GM18498 (cell line): ENCODE measurements around the gene BTBD2.

Source experiments
- ATAC-seq: cut with Tn5 transposase; IDR thresholded peaks from one replicate; pipeline ENCODE4 v1.9.1; 2021; ENCODE audit warnings: mild to moderate bottlenecking, moderate library complexity; ENCODE audit not compliant: unreplicated experiment

The BTBD2 gene

GRCh38 chr19:1987197-1988187 lies 28.0 kb downstream of the BTBD2 start:
- ATAC-seq = no peak

- ATAC-seq = no peak
Observed at GRCh38 chr19:1986357-1987162, 29.0 kb downstream of the BTBD2 start.

- no peak for ATAC-seq
Observed at GRCh38 chr19:1985588-1986356, 29.7 kb downstream of the BTBD2 start.

- no peak for ATAC-seq
Observed at GRCh38 chr19:1984357-1984756, 31.2 kb downstream of the BTBD2 start.

GRCh38 chr19:1981253-1981652 lies 34.3 kb downstream of the BTBD2 start:
- ATAC-seq = no peak

- no peak for ATAC-seq
Observed at GRCh38 chr19:1980809-1981181, 34.7 kb downstream of the BTBD2 start.

GRCh38 chr19:1980091-1980808 lies 35.3 kb downstream of the BTBD2 start:
- ATAC-seq = no peak

- ATAC-seq = no peak
Observed at GRCh38 chr19:1979642-1980041, 35.9 kb downstream of the BTBD2 start.

- ATAC-seq = no peak
Observed at GRCh38 chr19:1979017-1979416, 36.5 kb downstream of the BTBD2 start.

GRCh38 chr19:1978346-1978894 lies 37.1 kb downstream of the BTBD2 start:
- no peak for ATAC-seq

GRCh38 chr19:1977120-1977519 lies 38.4 kb downstream of the BTBD2 start:
- no peak for ATAC-seq

- no peak for ATAC-seq
Observed at GRCh38 chr19:1975162-1975480, 40.4 kb downstream of the BTBD2 start.

GRCh38 chr19:1974381-1975161 lies 40.9 kb downstream of the BTBD2 start:
- no peak for ATAC-seq

GRCh38 chr19:1970806-1971502 lies 44.6 kb downstream of the BTBD2 start:
- ATAC-seq = no peak

GRCh38 chr19:1970003-1970805 lies 45.3 kb downstream of the BTBD2 start:
- no peak for ATAC-seq

GRCh38 chr19:1969176-1970002 lies 46.1 kb downstream of the BTBD2 start:
- ATAC-seq = no peak
